Skin of body (tissue), 2 donors: ENCODE measurements around the gene B3GLCT. TPM values are rescaled to one million over a fixed set of nuclear protein-coding genes. Genes with fewer than 3 reads are reported as not detected.

Source experiments
- DNase-seq: peaks from one replicate; lab custom pipeline; 2025; lab: John Stamatoyannopoulos, UW
- total RNA-seq: library from RNA; depleted of rRNA; stranded (reverse); fragments of >200 nt; gene quantifications from one replicate; pipeline ENCODE4 v1.2.3, GENCODE V29; 2014

The B3GLCT gene
- total RNA-seq, 1 donor from 2014 or later = 13.4 TPM

DNA sequence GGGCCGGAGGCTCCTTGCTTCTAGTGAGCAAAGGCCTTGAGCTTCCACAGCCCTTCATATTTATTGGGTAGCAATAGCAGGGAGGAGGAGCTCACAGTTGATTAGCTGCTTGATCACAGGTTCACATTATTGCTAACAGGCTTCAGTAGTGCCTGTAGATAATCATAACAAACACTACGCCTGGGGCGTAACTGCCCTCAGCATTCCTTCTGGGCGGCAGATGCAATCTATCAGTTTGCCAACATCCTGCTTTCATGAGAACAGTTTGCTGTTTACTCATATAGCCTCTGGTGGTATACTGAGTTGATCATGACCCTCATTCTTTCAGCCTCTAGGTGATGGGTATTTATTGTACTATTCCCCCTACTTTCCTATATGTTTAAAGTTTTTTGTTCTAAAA lies 149.4 kb downstream of the B3GLCT start:
- no peak for DNase-seq

DNA sequence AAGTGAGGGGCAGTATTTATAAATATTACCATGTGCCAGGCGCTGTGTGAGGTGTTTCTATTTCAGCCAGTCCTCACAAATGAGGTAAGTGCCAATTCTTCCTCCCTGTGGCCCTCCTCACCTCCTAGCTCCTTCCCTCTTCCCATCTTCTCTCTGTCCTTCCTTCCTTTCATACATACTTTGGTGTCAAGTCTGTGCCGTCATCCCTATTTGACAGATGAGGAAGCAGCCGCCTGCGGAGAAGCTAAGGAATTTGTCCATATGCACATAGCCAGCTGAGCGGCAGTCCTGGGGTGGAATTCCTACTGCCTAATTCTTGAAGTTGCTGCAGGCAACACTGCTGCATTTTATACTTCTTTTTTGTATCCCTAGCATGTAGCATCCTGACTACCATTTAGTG lies 150.8 kb downstream of the B3GLCT start:
- no peak for DNase-seq

DNA sequence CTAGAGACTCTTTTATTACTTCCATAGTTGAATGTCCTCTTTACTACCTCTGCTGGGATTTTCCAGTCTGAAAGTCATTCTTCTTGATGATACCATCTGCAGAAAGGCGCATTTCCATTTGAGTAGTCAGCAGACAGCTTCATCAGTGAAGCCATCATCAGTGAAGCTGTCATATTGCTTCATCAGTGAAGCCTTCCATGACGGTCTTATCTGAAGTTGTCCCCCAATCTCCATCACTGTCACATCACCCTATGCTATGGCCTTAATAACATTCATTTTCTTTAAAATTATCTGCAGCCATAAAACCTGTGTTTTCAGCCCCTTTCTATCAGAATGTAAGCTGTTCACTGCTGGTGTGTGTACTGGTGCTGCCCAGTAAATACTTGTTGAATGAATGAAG lies 151.6 kb downstream of the B3GLCT start:
- DNase-seq = no peak

DNA sequence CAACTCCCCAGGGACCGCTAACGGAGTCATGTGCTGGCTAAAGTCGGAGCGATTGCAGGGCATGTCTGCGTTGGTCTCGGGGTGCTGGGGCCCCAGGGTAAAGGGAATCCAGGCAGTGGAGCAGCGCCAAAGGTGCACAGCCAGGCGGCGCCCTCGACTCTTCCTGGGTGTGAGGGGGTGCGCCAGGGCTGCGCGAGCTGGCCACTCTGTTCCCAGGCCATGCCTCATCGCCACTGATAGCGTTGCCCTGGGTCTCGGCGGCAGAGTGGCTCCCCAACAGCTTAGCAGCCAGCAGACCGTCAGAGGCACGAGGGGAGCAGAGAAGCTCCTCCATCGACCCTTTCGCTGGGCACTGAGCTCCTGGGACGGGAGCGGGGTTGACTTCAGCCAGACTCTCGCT lies 152.7 kb downstream of the B3GLCT start:
- DNase-seq = no peak

DNA sequence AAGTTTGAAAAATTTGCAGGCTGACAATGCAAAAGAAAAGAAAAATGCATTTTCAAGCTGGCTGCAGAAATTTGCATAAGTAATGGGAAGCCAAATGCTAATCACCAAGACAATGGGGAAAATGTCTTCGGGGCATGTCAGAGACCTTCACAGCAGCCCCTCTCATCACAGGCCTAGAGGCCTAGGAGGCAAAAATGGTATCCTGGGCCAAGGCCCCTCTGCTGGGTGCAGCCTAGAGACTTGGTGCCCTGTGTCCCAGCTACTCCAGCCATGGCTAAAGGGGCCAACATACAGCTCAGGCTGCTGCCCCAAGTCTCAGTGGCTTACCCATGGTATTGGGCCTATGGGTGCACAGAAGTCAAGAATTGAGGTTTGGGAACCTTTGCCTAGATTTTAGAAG lies 155.2 kb downstream of the B3GLCT start:
- no peak for DNase-seq

DNA sequence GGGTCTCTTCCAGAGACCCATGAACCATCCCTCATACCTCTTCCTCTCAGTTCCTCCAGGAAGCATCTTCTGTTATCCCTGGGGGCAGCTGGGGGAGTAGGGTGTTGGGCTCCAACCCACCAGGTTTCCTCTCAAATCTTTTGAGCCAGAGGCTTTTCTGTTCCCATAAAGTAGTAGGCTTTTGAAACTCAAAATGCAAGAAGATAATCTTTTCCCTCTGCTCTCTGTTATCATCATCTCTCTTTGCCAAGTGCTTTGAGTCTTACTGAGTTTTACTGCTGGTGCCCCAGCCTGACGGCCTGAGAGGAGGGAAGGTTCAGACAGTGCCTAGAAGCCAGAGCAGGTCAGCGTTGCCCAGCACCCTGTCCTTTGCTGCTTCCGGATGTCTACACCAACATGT lies 157.2 kb downstream of the B3GLCT start:
- no peak for DNase-seq

DNA sequence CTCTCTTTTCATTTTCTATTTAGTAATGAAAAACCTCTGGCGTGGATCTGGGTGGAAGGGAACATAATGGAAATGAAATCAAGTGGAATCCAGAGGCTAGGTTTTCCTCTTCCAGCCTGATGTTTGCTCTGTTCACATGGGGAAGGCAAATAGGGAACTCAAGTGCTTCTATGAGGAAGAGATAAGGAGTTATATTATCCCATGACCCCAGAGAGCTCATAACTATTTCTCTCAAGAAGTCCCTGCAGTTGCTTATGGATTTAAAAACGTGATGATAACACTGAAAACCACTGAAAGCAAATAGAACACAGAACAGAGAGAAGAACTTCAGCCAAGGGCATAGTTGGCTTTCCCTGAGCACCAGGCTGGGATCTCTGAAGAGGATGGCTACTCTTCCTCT lies 157.8 kb downstream of the B3GLCT start:
- DNase-seq = no peak

DNA sequence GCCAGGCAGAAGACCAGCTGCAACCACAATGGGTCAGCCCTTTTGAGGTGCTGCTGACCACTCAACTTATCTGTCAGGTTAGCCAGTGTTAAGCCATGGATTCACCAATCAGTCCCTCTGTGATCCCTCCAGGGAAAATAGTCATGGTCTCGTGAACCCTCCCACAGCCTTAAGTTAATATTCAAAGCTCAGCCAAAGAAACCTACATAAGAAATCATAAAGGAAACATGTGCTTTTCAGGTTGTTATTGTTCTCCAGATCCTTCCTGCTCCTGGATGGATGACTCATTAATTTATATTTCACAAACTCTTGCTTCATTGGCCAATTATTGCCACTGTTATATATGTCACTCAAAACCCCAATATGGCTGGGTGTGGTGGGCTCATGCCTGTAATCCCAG lies 161.9 kb downstream of the B3GLCT start:
- no peak for DNase-seq

DNA sequence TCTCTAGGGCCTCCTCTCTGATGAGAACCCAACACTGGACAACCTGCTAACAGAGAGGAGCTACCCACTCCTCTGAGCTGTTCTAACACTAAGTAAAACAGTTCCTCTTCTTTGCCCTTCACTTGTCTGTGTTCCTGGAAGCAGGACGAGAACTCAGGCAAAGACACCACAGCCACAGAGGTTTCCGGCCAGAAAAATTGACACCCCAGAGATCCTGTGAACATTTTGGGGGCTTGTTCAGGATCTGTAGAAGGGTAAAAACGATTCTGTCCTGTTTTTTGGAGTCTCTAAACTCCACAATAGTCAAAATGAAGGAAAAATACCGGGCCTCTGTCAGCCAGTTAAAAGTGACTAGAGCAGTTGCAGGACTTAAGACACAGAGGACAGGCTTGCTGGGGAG lies 165.9 kb downstream of the B3GLCT start:
- no peak for DNase-seq

DNA sequence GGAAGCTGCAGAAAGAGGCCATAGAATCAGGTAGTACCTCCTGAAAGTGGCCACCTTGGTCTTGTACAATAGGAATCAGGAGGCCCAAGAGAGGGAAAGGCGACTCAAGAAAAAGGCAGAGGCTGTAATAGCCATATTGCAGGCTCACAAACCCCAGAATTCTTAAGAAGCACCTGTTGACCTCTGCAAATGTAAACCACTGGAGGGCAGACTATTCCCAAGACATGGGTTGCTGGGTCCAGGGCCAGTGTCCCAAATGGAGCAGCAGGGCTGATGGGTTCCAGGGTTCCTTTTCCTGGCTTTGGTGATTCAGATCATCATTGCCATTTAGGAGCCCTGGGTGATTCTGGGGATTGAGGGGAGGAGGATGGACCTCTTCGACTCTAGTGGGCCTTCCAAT lies 167.6 kb downstream of the B3GLCT start:
- no peak for DNase-seq

DNA sequence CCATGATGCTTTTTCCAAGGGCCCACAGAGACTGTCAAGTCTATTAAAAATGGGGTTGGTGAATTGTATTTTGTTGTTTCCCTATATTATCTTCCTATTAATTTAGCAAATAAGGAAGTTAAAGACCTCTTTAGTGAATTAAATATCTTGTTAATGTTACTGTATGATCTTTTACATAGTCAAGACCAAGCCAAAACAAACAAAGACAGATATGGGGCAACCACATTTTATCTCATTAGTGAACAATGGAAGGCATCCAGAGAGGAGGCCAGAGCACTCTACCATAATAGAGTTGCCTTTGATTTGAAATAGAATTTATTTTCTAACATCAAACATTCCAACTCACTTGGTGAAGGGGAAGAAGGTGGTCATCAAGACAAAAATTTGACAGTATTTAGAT lies 169.4 kb downstream of the B3GLCT start:
- no peak for DNase-seq

DNA sequence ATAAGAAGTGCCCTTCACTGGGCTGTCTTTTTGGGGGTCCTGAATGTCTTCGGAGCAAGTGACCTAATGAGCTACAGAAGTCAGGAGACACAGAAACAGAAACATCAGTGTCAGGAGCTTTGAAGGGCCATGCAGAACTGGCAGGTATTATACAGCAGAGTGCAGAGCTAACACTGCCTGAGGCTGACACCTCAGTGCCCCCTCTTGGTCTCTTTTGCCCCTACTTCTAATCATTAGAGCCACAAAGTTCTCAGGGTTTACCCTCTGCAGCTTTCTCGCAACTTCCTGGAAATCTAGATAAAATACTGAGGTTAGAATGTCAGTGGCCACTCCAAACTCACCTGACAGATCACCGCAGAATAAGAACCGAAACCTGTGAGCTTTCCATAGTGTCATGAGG lies 172.7 kb downstream of the B3GLCT start:
- DNase-seq = no peak

DNA sequence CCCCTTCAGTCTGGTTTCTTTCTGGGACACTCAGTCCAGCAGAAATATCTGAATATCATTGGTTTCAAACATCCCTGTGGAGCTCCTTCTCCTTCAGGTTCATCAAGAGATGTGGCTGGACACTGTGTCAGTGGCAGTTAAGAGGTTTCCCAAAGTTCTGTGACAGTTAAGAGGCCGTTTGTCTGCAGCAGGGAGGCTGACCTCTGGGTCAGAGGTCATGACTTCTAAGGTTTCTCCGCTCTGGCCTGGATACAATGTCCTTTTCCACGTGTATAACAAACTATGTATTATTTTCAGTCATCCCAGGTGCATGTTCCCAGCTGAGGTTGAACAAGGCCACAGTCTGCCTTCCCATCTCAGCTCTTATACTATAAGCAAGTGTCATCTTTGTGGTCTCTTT lies 174.9 kb downstream of the B3GLCT start:
- no peak for DNase-seq

DNA sequence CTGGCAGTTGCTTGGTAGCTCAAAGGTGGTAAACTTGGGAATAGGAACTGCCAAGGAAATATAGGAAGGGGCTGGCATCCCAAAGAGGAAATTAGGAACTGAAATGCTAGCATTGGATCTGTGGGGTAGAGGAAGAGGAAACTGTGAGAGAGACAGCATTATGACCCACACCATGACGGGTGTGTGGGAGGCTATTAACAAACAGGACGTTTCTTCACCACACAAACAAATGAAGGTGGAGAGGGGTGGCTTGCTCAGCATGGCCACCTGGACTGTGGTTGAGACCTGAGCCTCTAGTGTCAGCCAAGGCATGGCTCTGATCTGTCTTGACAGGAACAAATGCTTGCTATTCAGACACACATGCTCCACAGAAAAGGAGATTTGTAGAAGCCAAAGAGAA lies 178.2 kb downstream of the B3GLCT start:
- DNase-seq = no peak

DNA sequence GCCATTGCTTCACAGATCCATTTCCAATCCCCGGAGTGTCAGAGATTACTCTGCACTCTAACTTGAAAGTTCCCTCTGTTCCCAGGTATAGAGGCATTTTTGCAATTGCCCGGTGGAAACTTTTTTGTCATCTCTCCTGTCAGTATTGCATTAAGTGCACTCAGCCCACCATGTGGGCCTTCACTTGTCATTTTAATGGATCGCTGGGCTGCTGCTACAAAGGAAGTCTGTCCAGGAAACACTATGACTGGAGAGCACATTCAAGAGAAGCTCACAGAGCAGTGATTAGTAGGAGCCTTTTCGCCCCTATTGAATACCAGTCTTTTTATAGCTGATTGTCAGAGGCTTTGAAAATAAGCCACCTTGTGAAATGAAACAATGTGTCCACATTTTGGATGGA lies 180.9 kb downstream of the B3GLCT start:
- DNase-seq = no peak

Other genes with a start within 250 kb of the B3GLCT start
- 64.7 TPM for gene HSPH1, start 38.1 kb upstream of the B3GLCT start, total RNA-seq